ENCODE data around the gene ECD.
"Not testable (repeated sequence)": the region's sequence is repeated elsewhere in the genome, so short reads cannot be mapped to it uniquely, and the experiment has no call there.

The ECD gene

DNA sequence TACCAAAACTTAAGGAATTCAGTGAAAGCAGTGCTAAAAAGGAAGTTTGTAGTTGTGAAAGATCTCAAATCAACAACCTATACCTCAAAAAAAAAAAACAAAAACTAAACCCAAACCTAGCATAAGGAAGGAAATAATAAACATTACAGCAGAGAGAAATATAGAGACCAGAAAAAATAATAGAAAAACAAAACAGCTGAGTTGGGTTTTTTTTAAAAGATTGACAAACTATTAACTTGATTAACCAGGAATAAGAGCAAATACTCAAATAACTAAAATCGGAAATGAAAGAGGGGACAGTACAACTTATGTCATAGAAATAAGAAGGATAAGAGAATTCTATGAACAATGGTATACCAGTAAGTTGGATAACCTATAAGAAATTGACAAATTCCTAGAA lies 6.7 kb downstream of the ECD start:
- FAIRE-seq (no peak), DNase-seq (ENCODE audit: insufficient read length, low spot score) (no peak)

- FAIRE-seq (no peak), DNase-seq (ENCODE audit: insufficient read length, low spot score) (peak; percentile 66)
Measured at GRCh38 chr10:73159038-73159648, 8.7 kb downstream of the ECD start.

- FAIRE-seq (no peak), DNase-seq (ENCODE audit: insufficient read length, low spot score) (no peak)
Measured at GRCh38 chr10:73156054-73156453, 11.8 kb downstream of the ECD start.

DNA sequence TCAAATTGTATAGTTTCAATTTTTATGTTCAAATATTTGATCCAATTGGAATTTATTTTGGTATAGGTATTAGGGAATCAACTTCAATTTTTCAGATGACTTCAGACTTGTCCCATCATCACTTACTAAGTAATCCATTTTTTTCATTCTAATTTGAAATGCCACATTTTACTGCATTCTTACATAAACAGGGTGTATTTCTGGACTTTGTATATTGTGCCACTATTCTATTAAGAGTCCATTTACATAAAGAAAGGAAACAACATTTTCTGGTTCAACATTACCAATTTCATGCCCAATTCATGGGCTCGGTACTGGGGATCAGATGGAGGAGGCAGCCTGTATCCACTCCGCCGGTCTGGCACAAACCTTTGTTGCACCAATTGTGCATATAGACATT lies 15.8 kb downstream of the ECD start:
- no peak for DNase-seq (ENCODE audit: insufficient read length, low spot score)
- no peak for FAIRE-seq

GRCh38 chr10:73150633-73151413 lies 17.0 kb downstream of the ECD start:
- FAIRE-seq; DNase-seq (ENCODE audit: insufficient read length, low spot score): not testable (repeated sequence)

- DNase-seq (ENCODE audit: insufficient read length, low spot score) (no peak), FAIRE-seq (no peak)
Measured at GRCh38 chr10:73141603-73142002, 26.2 kb downstream of the ECD start.

GRCh38 chr10:73139251-73139650 lies 28.6 kb downstream of the ECD start:
- FAIRE-seq, result no peak
- no peak for DNase-seq (ENCODE audit: insufficient read length, low spot score)

- DNase-seq (ENCODE audit: insufficient read length, low spot score), result no peak
- FAIRE-seq, result no peak
Measured at GRCh38 chr10:73136627-73137026, 31.2 kb downstream of the ECD start.

GRCh38 chr10:73134727-73135126 lies 33.1 kb downstream of the ECD start:
- no peak for DNase-seq (ENCODE audit: insufficient read length, low spot score)
- no peak for FAIRE-seq

DNA sequence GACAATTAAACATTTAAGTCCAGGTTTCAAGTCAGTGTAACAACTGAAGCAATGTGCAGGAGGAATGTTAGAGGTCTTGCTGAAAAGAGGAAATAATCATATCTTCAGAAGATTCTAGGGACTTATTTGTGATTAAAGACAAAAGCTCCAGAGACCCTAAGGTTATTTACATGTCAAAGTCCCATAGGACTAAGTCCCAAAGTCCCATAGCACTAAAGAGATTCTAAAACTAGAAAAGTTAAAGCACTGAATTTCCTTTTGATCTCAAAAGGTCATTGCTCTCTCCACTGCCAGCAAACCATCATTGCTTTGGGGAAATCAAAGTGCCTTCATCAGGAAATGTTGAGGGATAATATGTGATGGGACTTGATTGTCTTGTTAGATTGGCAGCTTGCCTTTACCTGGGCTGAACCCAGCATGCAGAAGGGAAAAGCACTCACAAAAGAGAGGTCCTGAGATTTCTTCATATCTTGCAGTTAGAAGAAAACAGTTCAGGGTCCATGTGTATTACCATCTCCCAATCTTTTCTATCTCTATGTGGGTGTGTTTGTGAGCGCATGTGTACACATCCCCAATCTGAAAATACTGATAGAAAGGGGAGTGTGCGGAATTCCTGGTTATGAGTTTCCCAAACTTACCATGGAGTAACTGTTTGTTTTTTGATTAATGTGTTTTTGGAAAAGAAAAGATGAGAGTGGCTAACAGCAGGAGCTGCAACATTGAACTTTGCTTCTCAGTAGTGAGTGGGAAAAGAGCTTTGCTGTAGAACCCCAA lies 35.7 kb downstream of the ECD start:
- FAIRE-seq (no peak), DNase-seq (ENCODE audit: insufficient read length, low spot score) (no peak)

DNA sequence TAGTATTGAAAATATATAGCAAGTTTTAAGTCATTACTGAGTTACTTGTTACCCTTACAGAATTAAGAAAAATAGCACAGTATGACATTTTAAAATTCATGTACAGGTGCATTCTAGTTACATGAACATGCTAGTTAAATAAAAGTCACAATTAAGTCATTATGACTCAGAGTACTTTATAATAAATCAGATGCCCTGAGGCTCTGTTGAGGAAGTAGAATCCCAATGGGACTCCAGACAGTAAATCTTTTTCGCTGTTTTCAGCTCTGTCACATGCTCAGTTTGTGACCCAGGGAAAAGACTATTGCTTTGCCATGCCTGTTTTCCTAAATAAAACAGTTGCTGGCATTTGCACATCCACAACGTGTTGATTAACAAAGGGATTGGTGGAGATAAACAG lies 36.5 kb downstream of the ECD start:
- FAIRE-seq, result no peak
- no peak for DNase-seq (ENCODE audit: insufficient read length, low spot score)

DNA sequence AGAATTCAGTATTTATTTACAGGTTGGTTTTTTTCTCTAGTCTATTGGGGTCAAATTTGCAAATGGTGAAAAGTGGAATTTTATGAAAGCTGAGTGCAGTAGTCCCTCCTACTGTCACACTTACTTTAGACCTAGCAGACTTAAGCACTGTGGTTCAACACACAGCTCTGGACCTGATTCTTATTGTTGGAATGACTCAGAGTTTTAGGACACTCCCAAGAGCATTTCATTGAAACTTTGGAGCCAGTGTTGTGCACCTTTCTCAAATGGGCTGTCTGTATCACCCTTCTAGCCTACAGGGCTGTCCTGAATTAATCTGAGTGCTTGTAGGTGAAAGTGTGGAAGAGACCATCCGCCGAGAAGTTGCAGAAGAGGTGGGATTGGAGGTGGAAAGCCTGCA lies 41.5 kb downstream of the ECD start:
- no peak for FAIRE-seq
- no peak for DNase-seq (ENCODE audit: insufficient read length, low spot score)

- no peak for FAIRE-seq
- DNase-seq (ENCODE audit: insufficient read length, low spot score), result no peak
Measured at GRCh38 chr10:73119952-73120351, 47.9 kb downstream of the ECD start.

- FAIRE-seq, result no peak
- no peak for DNase-seq (ENCODE audit: insufficient read length, low spot score)
Measured at GRCh38 chr10:73119457-73119856, 48.4 kb downstream of the ECD start.

- no peak for FAIRE-seq
Measured at GRCh38 chr10:73117976-73118743, 49.6 kb downstream of the ECD start.

DNA sequence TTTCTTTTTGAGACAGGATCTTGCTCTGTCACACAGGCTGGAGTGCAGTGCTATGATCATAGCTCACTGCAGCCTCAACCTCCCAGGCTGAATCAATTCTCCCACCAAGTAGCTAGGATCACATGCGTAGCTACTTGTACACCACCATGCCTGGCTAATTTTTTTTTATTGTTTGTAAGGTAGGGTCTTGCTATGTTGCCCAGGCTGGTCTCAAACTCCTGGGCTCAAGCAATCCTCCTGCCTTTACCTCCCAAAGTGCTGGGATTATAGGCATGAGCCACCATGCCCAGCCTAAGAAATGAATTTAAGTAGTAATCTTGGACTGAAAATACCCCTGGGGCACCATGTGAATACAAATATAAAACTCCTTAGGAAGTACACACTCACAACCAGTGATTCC lies 51.8 kb downstream of the ECD start:
- no peak for FAIRE-seq

More at GRCh38 chr10:73117976-73118743, 49.6 kb downstream of the ECD start:
- peak; percentile 25 for DNase-seq (ENCODE audit: insufficient read length, low spot score)

GRCh38 chr10:73113551-73113950 lies 54.3 kb downstream of the ECD start:
- DNase-seq (ENCODE audit: insufficient read length, low spot score), result no peak
- FAIRE-seq, result no peak

More for the DNA sequence above, 51.8 kb downstream of the ECD start:
- no peak for DNase-seq (ENCODE audit: insufficient read length, low spot score)

DNA sequence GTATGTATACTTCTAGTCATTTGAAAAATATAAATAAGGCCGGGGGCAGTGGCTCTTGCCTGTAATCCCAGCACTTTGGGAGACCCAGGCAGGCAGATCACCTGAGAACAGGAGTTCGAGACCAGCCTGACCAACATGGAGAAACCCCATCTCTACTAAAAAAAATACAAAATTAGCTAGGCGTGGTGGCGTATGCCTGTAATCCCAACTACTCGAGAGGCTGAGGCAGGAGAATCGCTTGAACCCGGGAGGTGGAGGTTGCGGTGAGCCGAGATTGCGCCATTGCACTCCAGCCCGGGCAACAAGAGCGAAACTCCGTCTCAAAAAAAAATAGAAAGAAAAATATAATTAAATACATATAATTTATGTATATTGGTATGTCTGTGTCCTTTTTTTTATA lies 55.8 kb downstream of the ECD start:
- FAIRE-seq; DNase-seq (ENCODE audit: insufficient read length, low spot score): not testable (repeated sequence)

DNA sequence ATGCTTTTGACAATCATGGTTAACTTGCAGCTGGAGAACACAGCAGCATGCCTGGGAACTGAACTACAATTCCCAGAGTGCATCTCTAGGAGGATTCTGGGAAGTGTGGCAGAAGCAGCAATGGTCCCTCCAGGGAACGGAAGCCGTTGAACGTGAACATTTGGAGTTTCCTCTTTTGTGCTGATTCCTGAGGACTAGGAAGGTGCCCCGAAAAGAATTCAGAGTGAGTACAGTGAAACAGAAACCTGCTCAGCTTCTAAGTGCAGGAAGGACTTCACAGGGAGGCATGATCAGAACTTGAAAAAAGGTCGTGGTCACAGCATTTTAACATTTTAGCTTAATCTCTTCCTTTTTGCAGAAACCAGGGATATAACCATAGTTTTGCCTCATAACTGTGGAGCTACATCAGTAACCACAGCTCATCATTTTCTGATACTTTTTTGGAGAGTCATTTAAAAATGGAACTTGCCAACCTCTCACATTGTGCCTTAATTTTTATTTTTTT lies 57.4 kb downstream of the ECD start, which contains the start of gene NUDT13:
Gene NUDT13 (plus strand): TSS at position 111 of the 505 bp plus-strand sequence. CDS start 3,911 bp downstream, outside the sequence.
- FAIRE-seq, result peak; percentile 70
- peak; percentile 83 for DNase-seq (ENCODE audit: insufficient read length, low spot score)

DNA sequence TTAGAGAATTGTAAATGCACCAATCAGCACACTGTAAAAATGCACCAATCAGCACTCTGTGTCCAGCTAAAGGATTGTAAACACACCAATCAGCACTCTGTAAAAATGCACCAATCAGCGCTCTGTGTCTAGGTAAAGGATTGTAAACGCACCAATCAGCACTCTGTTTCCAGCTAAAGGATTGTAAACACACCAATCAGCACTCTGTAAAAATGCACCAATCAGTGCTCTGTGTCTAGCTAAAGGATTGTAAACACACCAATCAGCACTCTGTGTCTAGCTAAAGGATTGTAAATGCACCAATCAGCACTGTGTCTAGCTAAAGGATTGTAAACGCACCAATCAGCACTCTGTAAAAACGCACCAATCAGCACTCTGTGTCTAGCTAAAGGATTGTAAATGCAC lies 58.6 kb downstream of the ECD start:
- not testable (repeated sequence) for DNase-seq (ENCODE audit: insufficient read length, low spot score); FAIRE-seq
